DMS 273 (cell line): ENCODE data around the gene PSMB7.
A peak's percentile ranks its signal among the peaks of the same experiment; 100 is the strongest.
"Not testable (repeated sequence)": the region's sequence is repeated elsewhere in the genome, so short reads cannot be mapped to it uniquely, and the experiment has no call there.

Experiments used
- DNase-seq: peaks from one replicate; lab custom pipeline; 2025; ENCODE audit not compliant: unreplicated experiment; lab: John Stamatoyannopoulos, UW

Gene PSMB7

DNA sequence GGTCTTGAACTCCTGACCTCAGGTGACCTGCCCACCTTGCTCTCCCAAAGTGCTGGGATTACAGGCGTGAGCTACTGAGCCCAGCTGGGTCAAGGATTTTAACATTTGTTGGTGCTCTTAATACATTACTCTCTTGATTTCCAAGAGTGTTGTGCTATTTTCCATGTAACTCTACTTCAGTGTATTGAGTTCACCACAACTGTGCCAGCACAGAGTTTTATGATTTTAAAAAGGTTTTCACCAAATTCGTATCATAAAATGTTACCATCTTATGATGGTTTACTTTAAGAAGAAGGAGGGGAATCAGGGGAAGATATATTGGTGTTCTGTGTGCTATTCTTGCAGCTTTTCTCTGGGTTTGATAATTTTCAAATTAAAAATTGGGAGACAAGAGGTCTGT is 28.4 kb upstream of the PSMB7 start:
- no peak for DNase-seq

- DNase-seq, result no peak
Observed at GRCh38 chr9:124442826-124443225, 27.6 kb upstream of the PSMB7 start.

DNA sequence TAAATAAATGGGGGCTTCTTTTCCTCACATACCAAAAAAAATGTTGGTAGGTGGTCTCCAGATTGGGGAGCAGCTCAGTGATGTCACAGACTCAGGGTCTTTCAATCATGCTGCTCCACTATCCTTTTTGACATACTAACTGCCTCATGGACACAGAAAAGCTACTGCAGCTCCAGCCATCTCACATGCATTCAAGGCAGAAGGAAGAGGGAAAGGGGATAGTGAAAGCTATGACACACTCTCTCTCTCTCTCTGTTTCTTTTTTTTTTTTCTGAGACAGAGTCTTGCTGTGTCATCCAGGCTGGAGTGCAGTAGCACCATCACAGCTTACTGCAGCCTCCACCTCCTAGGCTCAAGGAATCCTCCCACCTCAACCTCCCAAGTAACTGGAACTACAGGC is 27.1 kb upstream of the PSMB7 start:
- DNase-seq, result no peak

DNA sequence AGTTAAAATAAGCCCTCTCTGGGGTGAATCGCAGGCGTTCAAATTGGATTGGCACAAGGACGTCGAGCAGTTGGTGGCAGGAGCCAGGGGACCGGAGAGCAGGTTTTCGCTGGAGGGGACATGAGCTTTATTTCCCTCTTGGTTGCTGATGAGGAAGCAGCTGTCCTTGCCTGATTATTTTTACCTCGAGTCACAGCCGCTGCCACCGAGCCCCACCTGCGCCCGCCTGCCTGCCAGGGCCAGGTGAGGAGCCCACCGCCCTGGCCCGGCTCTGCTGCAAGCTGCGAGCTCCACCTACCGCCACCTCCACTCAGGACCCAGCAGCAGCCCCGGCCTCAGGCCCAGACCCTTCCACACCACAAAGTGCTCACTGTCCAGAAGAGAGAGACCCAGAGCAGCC is 26.0 kb upstream of the PSMB7 start:
- DNase-seq, result no peak

DNA sequence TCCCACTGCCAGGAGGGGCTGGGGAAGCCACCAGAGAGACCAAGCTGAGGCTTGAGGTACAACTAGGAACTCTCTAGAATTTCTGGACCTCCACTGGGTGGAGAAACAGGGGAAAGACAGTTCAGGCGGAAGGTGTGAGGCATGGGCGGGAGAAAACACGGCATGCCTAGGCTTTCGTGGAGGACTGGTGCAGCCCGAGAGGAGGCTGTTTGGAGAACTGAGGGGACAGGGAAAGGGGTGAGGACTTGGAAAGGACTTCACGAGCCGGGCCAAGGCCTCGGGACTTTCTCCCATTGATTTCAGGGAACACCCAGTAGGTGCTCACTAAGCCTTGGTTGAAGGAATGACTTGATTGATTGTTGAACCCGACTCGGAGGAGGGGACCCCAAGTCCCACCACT is 25.5 kb upstream of the PSMB7 start:
- no peak for DNase-seq

- DNase-seq, result no peak
Observed at GRCh38 chr9:124439686-124440243, 24.5 kb upstream of the PSMB7 start.

DNA sequence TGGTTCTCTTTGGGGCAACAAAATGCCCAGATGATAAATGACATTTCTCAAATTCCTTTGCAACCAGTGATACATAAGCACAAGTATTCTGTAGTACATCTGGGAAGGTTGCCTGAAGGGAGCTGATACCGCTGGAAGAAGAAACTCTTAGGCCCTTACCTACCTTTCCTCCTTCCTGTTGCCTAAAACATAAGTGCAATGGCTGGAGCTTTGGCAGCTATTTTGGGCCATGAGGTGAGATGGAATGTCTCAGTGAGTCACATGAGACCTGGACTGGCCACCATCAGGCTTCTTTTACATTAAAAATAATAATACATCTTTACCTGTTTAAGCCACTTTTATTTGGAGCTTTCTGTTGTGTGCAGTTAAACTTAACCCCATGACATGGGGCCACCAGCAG is 23.8 kb upstream of the PSMB7 start:
- DNase-seq, result no peak

- DNase-seq, result no peak
Observed at GRCh38 chr9:124438091-124438490, 22.8 kb upstream of the PSMB7 start.

GRCh38 chr9:124437086-124437485 is 21.8 kb upstream of the PSMB7 start:
- no peak for DNase-seq

DNA sequence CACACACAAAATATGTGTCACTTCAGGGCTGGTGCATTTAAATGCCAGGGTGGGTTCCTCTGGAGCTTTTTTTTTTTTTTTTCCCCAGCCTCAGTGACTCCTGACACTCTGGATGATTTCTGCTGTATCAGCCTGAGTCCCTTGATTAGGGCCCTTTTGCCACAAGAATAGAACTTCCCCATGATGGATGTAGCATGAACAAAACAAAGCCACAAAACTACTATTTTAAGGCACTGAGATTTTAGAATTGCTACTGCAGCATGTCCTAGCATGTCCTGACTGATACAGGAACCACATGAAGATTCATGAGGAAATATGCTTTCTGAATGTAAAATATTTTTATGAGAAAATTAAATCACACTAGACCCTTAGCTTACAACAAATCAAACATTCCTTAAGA is 21.1 kb upstream of the PSMB7 start:
- no peak for DNase-seq

- peak; percentile 74 for DNase-seq
Observed at GRCh38 chr9:124429530-124429867, 14.3 kb upstream of the PSMB7 start.

DNA sequence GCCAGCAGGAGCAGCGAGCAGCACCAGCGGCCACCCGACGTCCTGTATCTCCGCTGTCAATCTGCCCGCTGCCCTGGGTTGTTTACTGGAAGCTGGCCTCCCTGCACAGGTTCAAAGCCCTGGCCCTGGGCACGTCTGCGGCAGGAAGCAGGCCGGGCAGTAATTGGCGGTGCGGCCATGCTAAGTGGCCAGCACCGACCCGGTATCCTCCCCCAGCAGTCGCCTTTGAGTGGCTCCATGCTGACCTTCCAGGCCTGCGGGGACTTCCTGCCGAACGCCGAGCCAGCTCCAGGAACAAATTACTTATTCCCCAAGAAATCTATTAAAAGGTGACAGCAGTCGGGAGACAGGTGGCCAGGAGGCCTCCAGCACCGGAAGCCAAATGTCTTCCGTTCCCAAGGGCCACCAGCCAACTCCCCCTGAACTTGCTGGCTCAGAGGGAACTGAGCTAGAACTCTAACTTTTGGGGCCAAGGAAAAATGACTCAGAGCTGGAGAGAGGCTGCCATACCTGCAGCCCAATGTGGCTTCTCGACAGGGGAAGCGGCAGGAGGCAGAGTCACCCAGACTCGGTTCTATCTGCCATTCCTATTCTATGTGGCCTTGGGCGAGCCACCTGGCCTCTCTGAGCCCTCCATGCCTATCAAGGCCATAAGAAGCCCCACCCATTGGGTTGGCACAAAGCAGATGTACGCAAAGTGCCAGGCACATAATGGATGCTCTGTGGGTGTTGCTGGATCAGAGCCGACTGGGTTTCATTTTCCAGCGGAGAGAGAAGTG is 13.7 kb upstream of the PSMB7 start:
- DNase-seq, result peak; percentile 61

GRCh38 chr9:124427281-124427680 is 12.0 kb upstream of the PSMB7 start:
- no peak for DNase-seq

GRCh38 chr9:124426361-124426760 is 11.1 kb upstream of the PSMB7 start:
- no peak for DNase-seq

DNA sequence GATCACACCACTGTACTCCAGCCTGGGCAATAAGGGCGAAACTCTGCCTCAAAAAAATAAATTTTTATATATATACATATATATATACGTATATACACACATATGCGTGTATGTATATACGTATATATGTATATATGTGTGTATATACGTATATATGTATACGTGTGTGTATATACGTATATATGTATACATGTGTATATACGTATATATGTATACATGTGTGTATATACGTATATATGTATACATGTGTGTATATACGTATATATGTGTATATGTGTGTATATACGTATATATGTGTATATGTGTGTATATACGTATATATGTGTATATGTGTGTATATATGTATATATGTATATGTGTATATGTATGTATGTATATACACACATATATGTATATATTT is 10.5 kb upstream of the PSMB7 start:
- not testable (repeated sequence) for DNase-seq

- no peak for DNase-seq
Observed at GRCh38 chr9:124423591-124423990, 8.3 kb upstream of the PSMB7 start.

DNA sequence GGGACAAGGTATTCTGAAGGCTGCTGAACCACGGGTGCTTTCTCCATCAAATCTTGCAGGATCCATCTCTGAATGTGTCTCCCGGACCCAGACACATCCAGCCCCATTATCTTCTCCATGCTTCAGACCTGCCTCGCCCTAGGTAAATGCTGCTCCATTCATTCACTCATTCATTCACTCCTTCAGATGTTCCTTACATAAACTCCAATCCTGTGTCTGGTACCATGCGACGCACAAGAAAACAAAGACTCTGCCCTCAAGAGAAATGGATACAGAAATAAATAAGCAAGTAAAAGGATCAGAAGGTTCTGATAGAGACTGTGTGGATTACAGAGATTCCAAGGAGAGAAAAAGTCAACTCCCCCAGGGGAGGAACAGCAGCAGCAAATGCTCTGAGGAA is 7.9 kb upstream of the PSMB7 start:
- no peak for DNase-seq

DNA sequence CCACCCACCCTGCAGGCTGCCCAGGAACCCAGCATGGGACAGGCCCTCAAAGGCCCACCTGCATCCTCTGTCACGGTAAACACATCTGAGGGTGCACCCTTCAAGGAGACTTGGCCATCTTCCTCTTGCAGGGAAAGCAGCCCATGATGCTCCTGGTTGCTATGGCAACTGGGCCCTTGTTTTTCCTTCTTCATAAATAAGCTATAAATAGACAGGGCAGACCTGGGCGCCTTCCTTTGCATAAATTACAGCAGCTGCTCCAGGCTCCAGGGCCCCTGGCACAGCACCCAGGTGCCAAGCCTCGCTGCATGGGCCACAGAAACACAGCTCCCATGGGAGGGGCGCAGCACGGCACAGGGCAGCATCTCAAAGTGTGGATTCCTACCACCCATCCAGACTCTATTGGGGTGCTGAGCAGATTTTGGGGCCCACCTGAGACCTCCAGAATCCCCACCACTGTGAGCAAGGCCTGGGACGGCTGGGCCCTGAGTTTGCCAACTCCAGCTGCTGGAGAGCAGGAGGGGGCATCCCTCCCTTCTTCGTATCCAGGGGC is 5.8 kb upstream of the PSMB7 start:
- peak; percentile 80 for DNase-seq

- DNase-seq, result peak; percentile 27
Observed at GRCh38 chr9:124419832-124420489, 4.7 kb upstream of the PSMB7 start.

DNA sequence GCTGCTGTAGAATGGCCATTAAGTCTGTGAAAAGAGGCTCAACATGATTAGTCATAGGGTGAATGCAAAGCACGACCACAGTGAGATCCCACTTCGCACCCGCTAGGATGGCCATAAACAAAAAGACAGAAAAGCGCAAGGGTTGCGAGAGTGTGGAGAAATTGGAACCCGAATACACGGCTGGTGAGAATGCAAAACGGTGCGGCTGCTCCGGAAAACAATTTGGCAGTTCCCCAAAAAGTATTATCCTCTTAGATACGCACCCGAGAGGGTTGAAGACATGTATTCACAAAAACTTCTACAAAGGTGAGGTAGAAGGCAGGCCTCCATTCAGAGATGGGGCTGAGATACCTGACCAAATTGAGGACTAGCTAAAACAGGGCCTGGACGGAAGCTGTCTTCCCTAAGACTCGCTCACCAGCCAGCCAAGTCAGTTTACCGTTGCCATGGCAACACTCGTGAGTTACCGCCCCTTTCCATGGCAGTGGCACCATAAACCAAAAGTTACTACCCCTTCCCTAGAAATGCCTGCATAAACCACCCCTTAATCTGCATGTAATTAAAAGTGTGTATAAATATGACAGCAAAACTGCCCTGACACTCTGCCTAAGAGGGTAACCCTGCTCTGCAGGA is 726 bp upstream of the PSMB7 start:
- DNase-seq, result peak; percentile 30

GRCh38 chr9:124414612-124415011 is 630 bp downstream of the PSMB7 start:
- peak; percentile 36 for DNase-seq

DNA sequence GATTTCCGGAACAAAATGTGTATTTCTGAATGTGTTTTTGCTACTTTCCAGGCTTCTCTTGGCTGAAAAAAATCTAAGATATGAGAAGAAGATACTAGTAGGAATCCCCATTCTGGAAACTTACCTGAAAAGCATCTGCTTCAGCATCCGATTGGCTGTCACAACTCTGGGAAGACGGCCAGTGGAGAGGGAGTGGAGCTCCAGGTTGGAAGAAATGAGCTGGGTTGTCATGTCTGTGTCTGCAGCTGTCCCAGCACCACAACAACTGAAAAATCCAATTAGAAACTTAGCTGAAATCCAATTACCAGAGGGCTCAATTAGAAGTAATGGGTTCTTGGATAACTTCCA is 3.0 kb downstream of the PSMB7 start:
- DNase-seq, result no peak
